ENCODE data around the gene NHLRC2.

The NHLRC2 gene

GRCh38 chr10:113858541-113858940, 4.1 kb downstream of the NHLRC2 start:
- no peaks in the 10 kb centered on the region for H3K27me3 ChIP-seq (ENCODE audit: control insufficient read depth, insufficient read depth, low read length, poor library complexity, severe bottlenecking)
- 89 to 100% methylated on average over 2 of the region's 2 CpGs for WGBS, 2 experiments

DNA sequence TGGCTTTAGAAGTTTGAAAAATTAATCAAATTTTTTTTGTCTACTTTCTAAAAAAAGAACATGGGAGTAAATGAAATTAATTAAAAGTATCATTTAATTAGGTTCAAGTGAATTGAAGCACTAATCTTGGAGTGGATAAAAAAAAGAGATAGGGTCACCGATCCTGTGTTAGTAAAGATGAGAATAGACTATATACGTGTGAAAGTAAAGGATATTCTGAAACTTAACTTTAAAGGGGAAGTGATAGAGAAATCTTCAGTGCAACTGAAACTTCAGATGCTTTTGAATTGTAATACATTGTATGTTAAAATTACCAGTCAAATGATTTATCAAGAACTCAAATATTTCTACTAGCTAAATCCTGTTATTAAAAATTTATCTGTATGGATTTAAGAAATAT, 4.8 kb downstream of the NHLRC2 start:
- Histone ChIP-seq H3K36me3 (ENCODE audit: control insufficient read depth, insufficient read depth, low read length) (peaks cover 39% of the 10 kb centered on the region), H3K27ac (ENCODE audit: insufficient read depth, low read depth, low read length, poor library complexity, severe bottlenecking) (no peak overlapping the region), H3K4me1 (ENCODE audit: control insufficient read depth, insufficient read depth, low read length) (no peaks in the 10 kb centered on the region), H3K4me3 (ENCODE audit: insufficient read depth, low read depth, low read length) (no peak overlapping the region), H3K27me3 (ENCODE audit: control insufficient read depth, insufficient read depth, low read length, poor library complexity, severe bottlenecking) (no peaks in the 10 kb centered on the region), H3K9me3 (ENCODE audit: control insufficient read depth, low read length) (no peaks in the 10 kb centered on the region)
- 94 to 97% methylated on average over 2 of the region's 2 CpGs for WGBS, 2 experiments

More at GRCh38 chr10:113858541-113858940, 4.1 kb downstream of the NHLRC2 start:
- H3K27ac ChIP-seq (ENCODE audit: insufficient read depth, low read depth, low read length, poor library complexity, severe bottlenecking): no peak overlapping the region
- no peak overlapping the region for H3K4me3 ChIP-seq (ENCODE audit: insufficient read depth, low read depth, low read length)
- no peaks in the 10 kb centered on the region for H3K9me3 ChIP-seq (ENCODE audit: control insufficient read depth, low read length)
- H3K36me3 ChIP-seq (ENCODE audit: control insufficient read depth, insufficient read depth, low read length): peaks cover 32% of the 10 kb centered on the region
- H3K4me1 ChIP-seq (ENCODE audit: control insufficient read depth, insufficient read depth, low read length): no peaks in the 10 kb centered on the region

- 100% methylated on average over 1 to 2 of the region's 3 CpGs for WGBS, 2 experiments
- peaks cover 29% of the 10 kb centered on the region for H3K36me3 ChIP-seq (ENCODE audit: control insufficient read depth, insufficient read depth, low read length)
Observed at GRCh38 chr10:113865901-113866300, 11.4 kb downstream of the NHLRC2 start.

GRCh38 chr10:113866551-113867394, 12.3 kb downstream of the NHLRC2 start:
- H3K27me3 ChIP-seq (ENCODE audit: control insufficient read depth, insufficient read depth, low read length, poor library complexity, severe bottlenecking): no peaks in the 10 kb centered on the region
- no peaks in the 10 kb centered on the region for H3K4me1 ChIP-seq (ENCODE audit: control insufficient read depth, insufficient read depth, low read length)
- H3K27ac ChIP-seq (ENCODE audit: insufficient read depth, low read depth, low read length, poor library complexity, severe bottlenecking): no peak overlapping the region
- 93 to 95% methylated on average over 2 to 3 of the region's 5 CpGs for WGBS, 2 experiments
- H3K36me3 ChIP-seq (ENCODE audit: control insufficient read depth, insufficient read depth, low read length): peaks cover 26% of the 10 kb centered on the region
- H3K4me3 ChIP-seq (ENCODE audit: insufficient read depth, low read depth, low read length): no peak overlapping the region
- no peaks in the 10 kb centered on the region for H3K9me3 ChIP-seq (ENCODE audit: control insufficient read depth, low read length)

More at GRCh38 chr10:113865901-113866300, 11.4 kb downstream of the NHLRC2 start:
- Histone ChIP-seq H3K27me3 (ENCODE audit: control insufficient read depth, insufficient read depth, low read length, poor library complexity, severe bottlenecking) (no peaks in the 10 kb centered on the region), H3K9me3 (ENCODE audit: control insufficient read depth, low read length) (no peaks in the 10 kb centered on the region), H3K4me1 (ENCODE audit: control insufficient read depth, insufficient read depth, low read length) (no peaks in the 10 kb centered on the region), H3K27ac (ENCODE audit: insufficient read depth, low read depth, low read length, poor library complexity, severe bottlenecking) (no peak overlapping the region), H3K4me3 (ENCODE audit: insufficient read depth, low read depth, low read length) (no peak overlapping the region)

DNA sequence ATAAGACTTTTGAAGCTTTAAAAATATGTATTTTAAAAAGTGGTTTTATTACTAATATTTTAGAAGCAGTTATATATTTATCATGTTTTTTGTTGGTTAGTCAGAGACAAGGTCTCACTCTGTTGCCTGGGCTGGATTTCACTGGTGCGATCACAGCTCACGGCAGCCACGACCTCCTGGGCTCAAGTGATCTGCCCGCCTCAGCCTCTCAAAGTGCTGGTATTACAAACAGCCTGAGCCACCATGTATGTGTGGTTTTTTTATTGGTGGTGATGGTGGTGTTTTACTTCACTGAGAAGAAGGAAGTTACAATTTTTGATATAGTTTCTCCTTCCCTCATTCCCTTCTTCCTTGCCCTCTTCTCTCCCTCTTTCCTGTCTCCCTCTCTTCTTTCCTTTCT, 13.4 kb downstream of the NHLRC2 start:
- WGBS, 2 experiments: 92 to 100% methylated on average over 4 of the region's 4 CpGs
- Histone ChIP-seq H3K4me1 (ENCODE audit: control insufficient read depth, insufficient read depth, low read length) (no peaks in the 10 kb centered on the region), H3K36me3 (ENCODE audit: control insufficient read depth, insufficient read depth, low read length) (peaks cover 25% of the 10 kb centered on the region), H3K27me3 (ENCODE audit: control insufficient read depth, insufficient read depth, low read length, poor library complexity, severe bottlenecking) (no peaks in the 10 kb centered on the region), H3K4me3 (ENCODE audit: insufficient read depth, low read depth, low read length) (no peak overlapping the region), H3K27ac (ENCODE audit: insufficient read depth, low read depth, low read length, poor library complexity, severe bottlenecking) (no peak overlapping the region), H3K9me3 (ENCODE audit: control insufficient read depth, low read length) (no peaks in the 10 kb centered on the region)

DNA sequence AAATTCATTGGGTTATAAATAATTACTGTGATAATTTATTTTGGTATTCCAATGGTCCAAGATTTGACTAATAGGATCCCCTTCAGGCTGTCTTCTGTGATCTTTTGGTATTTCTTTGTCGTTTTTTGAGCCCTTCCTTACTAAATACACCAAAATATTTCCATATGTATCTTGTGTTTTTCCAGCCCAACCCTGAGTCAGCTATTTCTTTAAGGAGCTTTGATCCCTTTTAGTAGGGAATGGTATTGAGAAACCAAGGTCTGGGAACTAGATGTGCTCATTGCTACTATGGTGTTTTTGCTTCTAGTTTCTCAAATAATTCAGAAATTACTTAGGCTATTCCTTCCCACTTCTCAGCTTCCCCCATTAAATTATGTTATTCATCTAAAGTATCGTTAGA, 15.3 kb downstream of the NHLRC2 start:
- no peaks in the 10 kb centered on the region for H3K4me1 ChIP-seq (ENCODE audit: control insufficient read depth, insufficient read depth, low read length)
- WGBS, 2 experiments: 86 to 87% methylated on average over 1 to 2 of the region's 2 CpGs
- H3K36me3 ChIP-seq (ENCODE audit: control insufficient read depth, insufficient read depth, low read length): peaks cover 19% of the 10 kb centered on the region
- H3K27me3 ChIP-seq (ENCODE audit: control insufficient read depth, insufficient read depth, low read length, poor library complexity, severe bottlenecking): no peaks in the 10 kb centered on the region
- no peaks in the 10 kb centered on the region for H3K9me3 ChIP-seq (ENCODE audit: control insufficient read depth, low read length)
- no peak overlapping the region for H3K27ac ChIP-seq (ENCODE audit: insufficient read depth, low read depth, low read length, poor library complexity, severe bottlenecking)
- no peak overlapping the region for H3K4me3 ChIP-seq (ENCODE audit: insufficient read depth, low read depth, low read length)

- no peak overlapping the region for H3K4me3 ChIP-seq (ENCODE audit: insufficient read depth, low read depth, low read length)
- H3K9me3 ChIP-seq (ENCODE audit: control insufficient read depth, low read length): no peaks in the 10 kb centered on the region
- WGBS, 2 experiments: 88 to 100% methylated on average over 2 of the region's 3 CpGs
- peaks cover 25% of the 10 kb centered on the region for H3K36me3 ChIP-seq (ENCODE audit: control insufficient read depth, insufficient read depth, low read length)
- H3K4me1 ChIP-seq (ENCODE audit: control insufficient read depth, insufficient read depth, low read length): no peaks in the 10 kb centered on the region
- H3K27me3 ChIP-seq (ENCODE audit: control insufficient read depth, insufficient read depth, low read length, poor library complexity, severe bottlenecking): no peaks in the 10 kb centered on the region
- no peak overlapping the region for H3K27ac ChIP-seq (ENCODE audit: insufficient read depth, low read depth, low read length, poor library complexity, severe bottlenecking)
Observed at GRCh38 chr10:113872139-113873030, 17.9 kb downstream of the NHLRC2 start.

DNA sequence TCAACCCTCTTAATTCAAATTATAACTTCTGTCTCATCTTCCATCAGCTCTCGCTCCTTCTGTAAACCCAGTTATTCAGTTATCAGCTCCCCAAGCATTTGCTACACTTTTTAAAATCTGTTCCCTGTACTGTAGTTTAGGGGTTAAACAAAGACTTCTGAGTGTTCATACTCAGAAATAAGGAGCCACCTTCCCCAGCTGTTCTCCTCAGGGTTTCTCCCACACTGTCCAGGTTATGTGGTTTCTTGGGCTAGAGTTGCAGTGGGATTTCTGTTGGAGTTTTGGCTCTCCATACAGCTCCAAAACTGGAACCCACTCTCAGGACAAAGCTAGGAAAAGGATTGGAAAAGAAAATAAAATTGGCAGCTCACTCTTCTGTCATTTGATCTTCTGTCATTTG, 20.8 kb downstream of the NHLRC2 start:
- 92 to 96% methylated on average over 1 of the region's 1 CpG for WGBS, 2 experiments
- no peaks in the 10 kb centered on the region for H3K4me1 ChIP-seq (ENCODE audit: control insufficient read depth, insufficient read depth, low read length)
- no peak overlapping the region for H3K27ac ChIP-seq (ENCODE audit: insufficient read depth, low read depth, low read length, poor library complexity, severe bottlenecking)
- H3K36me3 ChIP-seq (ENCODE audit: control insufficient read depth, insufficient read depth, low read length): peaks cover 17% of the 10 kb centered on the region
- H3K27me3 ChIP-seq (ENCODE audit: control insufficient read depth, insufficient read depth, low read length, poor library complexity, severe bottlenecking): no peaks in the 10 kb centered on the region
- no peaks in the 10 kb centered on the region for H3K9me3 ChIP-seq (ENCODE audit: control insufficient read depth, low read length)
- H3K4me3 ChIP-seq (ENCODE audit: insufficient read depth, low read depth, low read length): no peak overlapping the region

GRCh38 chr10:113876461-113876860, 22.0 kb downstream of the NHLRC2 start:
- Histone ChIP-seq H3K4me1 (ENCODE audit: control insufficient read depth, insufficient read depth, low read length) (no peaks in the 10 kb centered on the region), H3K36me3 (ENCODE audit: control insufficient read depth, insufficient read depth, low read length) (peaks cover 17% of the 10 kb centered on the region), H3K9me3 (ENCODE audit: control insufficient read depth, low read length) (no peaks in the 10 kb centered on the region), H3K4me3 (ENCODE audit: insufficient read depth, low read depth, low read length) (no peak overlapping the region), H3K27ac (ENCODE audit: insufficient read depth, low read depth, low read length, poor library complexity, severe bottlenecking) (no peak overlapping the region), H3K27me3 (ENCODE audit: control insufficient read depth, insufficient read depth, low read length, poor library complexity, severe bottlenecking) (no peaks in the 10 kb centered on the region)
- 83 to 95% methylated on average over 2 to 3 of the region's 3 CpGs for WGBS, 2 experiments

GRCh38 chr10:113879691-113880090, 25.2 kb downstream of the NHLRC2 start:
- Histone ChIP-seq H3K27ac (ENCODE audit: insufficient read depth, low read depth, low read length, poor library complexity, severe bottlenecking) (no peak overlapping the region), H3K9me3 (ENCODE audit: control insufficient read depth, low read length) (no peaks in the 10 kb centered on the region), H3K4me1 (ENCODE audit: control insufficient read depth, insufficient read depth, low read length) (no peaks in the 10 kb centered on the region), H3K4me3 (ENCODE audit: insufficient read depth, low read depth, low read length) (no peak overlapping the region), H3K36me3 (ENCODE audit: control insufficient read depth, insufficient read depth, low read length) (peaks cover 11% of the 10 kb centered on the region), H3K27me3 (ENCODE audit: control insufficient read depth, insufficient read depth, low read length, poor library complexity, severe bottlenecking) (no peaks in the 10 kb centered on the region)
- 95 to 100% methylated on average over 1 to 2 of the region's 2 CpGs for WGBS, 2 experiments

All from ectodermal cell (in vitro differentiated cells).